ENCODE measurements around the gene BAHCC1.

The BAHCC1 gene

DNA sequence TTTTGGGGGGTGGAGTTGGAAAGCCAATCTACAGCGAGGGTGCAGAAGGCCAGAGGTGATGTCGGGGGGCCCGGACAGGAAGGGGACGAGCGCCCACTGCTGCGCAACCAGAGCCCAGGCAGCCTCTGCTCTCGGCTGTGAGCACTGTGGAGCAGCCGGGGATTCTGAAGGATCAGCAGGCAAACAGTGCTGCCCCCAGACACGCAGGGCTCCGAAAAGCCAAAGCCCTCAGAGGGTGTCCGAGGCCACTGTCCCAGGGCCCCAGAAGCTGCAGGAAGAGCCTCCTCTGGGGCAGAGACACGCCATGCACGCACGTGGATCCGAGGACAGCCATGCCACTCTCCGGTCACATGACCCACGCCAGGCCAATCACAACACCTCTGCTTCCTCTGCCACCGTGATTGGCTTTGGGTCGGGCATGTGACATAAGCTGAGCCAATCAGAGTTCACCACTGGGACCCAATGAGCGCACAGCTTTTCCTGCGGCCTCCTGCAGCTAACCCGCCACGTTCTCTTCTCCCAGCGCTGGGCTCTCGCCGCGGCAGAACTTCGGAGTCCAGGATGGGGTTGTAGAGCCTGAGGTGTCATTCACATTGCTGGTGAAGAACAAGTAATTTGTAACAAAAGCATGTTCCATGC is 76.7 kb downstream of the BAHCC1 start:
- in situ Hi-C loops (cut with MboI; ENCODE audit: low sequenced_read_pairs), result no loop called here

DNA sequence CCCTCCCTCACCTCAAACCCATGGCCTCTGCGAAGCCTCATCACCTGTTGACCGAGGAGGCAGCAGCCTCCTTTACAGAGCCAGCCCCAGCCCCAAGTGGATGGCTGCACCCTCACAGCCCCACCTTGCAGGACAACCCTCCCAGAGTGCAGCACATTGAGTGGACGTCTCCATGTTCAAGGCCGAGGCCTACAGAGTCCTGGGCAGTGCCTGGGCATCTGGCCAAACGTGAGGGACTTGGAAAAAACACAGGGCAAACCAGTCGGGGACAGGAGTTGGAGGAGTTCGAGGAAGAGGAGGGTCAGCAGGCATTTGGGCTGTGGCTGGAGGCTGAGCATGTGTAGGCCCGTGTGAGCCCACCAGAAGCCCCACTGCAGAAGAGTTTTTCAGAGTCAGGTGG is 77.8 kb downstream of the BAHCC1 start:
- in situ Hi-C loops (cut with MboI; ENCODE audit: low sequenced_read_pairs), result no loop called here

DNA sequence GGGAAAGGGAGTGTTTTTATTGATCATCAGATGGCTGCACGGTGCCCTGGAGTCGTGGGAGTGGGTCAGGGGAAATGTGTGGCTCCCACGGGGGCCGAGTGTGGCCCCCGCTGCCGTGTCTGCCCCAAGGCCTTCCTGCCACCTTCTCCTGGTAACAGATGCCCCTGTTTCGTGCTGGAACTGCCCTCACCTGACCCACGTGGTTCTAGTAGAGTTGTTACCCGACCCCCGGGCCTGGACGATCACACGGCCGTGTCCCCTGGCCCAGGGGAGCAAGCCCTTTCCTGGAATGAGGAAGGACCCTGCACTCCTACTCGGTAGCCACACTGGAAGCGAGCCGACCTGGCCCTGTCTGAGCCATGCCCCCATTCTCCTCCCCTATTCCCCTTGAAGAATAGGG is 79.7 kb downstream of the BAHCC1 start:
- in situ Hi-C loops (cut with MboI; ENCODE audit: low sequenced_read_pairs), result no loop called here

DNA sequence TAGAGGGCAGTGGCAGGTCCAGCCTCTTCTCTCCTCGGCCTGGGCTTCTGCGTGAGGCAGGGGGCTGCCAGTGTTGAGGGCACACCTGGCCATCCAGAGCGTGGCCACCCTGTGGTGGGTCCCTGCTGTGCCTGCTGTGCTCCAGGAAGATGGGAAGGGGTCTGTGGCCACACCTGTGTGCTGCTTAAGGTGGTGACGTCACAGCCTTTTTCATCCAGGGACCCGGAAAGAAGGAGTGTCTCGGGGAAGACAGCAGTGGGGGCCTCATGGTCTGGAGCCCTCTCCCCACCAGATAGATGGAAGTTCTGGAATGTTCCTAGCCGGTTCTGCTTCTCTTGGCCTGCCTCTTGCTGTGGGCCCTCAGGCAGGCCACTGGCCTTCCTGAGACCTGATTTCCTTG is 80.8 kb downstream of the BAHCC1 start:
- in situ Hi-C loops (cut with MboI; ENCODE audit: low sequenced_read_pairs), result no loop called here

DNA sequence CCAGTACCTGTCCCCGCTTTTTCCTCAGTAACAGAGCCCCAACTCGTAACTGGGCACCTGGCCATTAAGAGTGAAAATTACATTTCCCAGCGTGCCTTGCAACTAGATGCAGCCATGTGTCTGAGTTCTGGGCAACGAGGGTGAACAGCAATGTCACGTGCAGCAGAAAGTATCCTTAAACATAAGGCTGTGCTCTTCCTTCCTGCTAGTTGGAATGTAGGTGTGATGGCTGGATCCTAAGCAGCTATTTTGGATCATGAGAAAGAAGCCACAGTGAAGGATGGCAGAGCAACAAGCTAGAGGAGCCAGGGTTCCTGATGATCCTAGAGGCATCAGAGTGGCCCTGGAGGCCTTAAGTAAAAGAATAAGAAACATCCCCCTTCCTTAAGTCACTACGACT is 81.4 kb downstream of the BAHCC1 start:
- in situ Hi-C loops (cut with MboI; ENCODE audit: low sequenced_read_pairs), result no loop called here

DNA sequence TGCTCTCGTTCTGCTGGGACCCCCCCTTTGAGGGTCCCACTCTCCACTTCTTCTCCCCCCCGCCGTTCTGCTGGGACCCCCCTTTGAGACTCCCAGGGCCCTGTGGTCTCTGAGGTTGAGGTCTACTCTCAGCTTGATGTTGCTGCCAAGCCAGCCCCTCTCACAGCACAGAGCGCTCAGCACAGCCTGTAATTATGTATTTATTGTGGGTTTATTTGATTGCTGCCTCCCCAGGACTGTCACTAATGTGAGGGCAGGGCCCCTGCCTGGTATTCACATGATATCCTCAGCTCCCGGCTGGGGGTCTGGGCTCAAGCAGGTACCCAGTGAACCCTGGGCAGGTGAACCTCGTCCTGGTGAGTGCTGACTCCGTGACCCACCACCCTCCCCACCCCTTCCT is 81.9 kb downstream of the BAHCC1 start:
- in situ Hi-C loops (cut with MboI; ENCODE audit: low sequenced_read_pairs), result no loop called here

DNA sequence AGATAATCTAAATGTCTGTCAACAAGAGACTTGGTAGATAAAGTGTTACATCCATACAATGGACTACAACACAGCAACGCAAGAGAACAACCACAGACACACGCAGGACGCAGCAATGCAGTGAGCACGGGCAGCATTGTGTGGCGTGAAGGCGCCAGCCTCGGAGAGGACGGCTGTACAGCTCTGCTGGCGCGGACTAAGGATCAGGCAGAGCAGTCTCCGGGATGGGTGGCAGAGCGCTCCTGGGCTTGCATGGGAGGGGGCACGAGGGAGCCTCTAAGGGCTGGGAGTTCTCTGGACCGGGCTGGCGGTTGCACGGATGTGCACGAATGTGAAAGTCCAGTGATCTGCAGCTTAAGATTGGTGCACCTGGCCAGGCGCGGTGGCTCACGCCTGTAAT is 82.9 kb downstream of the BAHCC1 start:
- in situ Hi-C loops (cut with MboI; ENCODE audit: low sequenced_read_pairs), result no loop called here

DNA sequence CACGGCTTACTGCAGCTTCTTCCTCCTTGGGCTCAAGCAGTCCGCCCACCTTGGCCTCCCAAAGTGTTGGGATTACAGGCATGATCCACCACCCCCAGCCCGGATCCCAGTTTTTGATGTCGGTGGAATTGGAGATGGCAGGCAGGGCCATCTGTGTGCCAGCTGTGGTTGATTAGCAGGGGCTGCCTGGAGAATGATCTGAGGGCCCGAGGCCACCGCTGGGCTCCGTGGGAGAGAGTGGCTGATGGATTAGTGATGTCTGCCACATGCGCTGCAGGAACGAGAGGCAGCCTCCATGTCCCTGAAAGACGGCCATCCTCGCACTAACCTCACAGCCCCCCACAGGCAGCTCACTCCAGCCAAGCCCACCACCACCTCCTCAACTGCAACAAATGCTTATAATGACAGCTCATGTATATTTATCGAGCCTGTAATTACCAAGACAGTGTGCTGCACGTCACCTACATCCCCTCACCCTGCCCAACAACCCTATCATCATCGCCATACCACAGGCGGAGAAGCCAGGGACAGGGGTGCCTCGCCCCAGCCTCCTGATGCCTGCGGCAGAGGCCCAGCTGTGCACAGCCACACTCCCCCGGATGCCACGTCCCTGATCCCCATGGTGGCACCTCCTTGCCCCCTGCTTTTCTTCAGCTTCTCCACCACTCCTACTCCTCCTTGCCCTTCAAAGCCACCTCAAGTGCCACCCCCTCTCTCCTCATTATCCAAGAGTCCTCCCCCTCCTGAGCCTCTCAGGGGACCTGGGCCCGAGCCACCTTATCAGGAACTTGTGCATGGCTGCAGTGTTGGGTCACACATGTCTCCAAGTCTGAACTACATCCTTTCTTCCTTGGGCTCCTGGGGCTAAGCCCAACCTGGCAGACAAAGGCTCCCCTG is 84.2 kb downstream of the BAHCC1 start:
- in situ Hi-C loops (cut with MboI; ENCODE audit: low sequenced_read_pairs), result no loop called here

DNA sequence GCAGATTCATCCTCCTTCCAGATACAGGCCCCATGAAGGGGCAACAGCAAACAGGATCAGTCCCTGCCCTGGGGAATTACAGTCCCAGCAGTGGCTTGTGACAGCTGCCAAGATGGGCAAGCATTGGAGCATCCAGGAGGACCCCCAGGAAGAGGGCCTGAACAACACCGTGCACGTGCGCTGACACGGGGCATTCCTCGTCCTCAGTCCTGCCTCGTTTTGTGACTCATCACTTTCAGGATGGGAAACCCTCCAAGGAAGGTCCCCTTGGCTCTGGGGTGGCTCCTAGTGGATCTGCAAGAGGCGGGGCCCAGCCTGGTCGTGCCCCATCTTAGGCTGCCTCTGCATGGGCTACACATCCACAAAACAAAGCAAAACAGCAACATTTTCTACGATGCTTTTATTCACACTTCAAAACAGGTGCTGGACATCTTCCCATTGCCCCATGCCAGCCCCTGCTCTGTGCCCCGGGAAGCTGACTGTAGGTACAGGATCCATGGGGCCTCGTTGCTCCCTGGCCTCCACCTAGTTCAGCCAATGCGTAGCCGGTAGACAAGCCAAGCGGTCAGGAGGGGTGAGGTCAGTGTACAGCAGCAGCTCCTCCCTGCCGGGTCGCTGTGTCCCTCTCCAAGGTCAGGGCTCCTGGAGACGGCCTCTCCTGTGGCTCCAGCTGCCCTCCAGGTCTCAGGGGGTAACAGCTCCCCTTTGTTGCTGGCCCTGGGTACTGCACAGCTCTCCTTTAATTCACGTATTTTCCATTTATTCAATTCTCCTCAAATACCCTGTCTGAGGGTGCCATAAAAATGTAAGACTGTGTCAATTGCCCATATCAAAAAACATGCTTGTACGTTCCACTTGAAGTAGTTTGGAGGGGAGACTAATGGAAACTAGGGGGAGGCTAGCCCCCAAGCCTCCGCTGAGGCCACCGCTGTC is 85.1 kb downstream of the BAHCC1 start:
- in situ Hi-C loops (cut with MboI; ENCODE audit: low sequenced_read_pairs), result no loop called here

DNA sequence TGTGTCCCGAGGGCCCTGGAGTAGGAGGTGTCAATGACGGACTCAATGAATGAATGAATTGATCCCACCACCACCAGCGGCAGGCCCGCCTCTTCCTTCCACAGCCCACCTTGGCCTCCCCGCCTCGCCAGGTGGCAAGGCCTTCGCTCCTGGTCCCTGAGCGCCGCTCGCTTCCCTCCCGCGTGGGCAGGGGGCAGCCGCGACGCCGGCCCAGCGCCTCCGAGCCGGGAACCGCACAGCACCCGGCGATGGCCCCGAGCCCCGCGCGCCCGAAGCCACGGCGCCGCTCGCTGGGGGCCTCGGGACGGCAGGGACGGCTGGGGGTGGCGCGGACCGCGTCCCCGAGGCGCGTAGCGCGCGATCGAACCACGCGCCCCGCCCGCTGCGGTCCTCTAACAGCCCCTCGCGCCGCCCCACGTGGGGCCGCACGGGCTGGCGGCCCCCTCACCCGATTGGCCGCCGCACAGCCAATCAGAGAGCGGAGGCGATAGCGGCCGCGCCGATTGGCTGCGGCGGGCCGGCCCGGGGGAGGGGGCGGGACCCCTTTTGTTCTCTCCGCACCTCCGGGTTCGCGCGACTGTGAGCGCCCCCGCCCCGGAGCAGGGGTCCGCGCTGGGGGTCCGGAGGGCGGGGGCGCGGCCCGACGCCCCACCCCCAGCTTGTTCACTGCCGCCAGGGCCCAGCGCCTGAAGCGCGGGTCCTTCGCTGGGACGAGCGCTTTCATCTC is 86.0 kb downstream of the BAHCC1 start:
- in situ Hi-C loops (cut with MboI; ENCODE audit: low sequenced_read_pairs), result no loop called here

DNA sequence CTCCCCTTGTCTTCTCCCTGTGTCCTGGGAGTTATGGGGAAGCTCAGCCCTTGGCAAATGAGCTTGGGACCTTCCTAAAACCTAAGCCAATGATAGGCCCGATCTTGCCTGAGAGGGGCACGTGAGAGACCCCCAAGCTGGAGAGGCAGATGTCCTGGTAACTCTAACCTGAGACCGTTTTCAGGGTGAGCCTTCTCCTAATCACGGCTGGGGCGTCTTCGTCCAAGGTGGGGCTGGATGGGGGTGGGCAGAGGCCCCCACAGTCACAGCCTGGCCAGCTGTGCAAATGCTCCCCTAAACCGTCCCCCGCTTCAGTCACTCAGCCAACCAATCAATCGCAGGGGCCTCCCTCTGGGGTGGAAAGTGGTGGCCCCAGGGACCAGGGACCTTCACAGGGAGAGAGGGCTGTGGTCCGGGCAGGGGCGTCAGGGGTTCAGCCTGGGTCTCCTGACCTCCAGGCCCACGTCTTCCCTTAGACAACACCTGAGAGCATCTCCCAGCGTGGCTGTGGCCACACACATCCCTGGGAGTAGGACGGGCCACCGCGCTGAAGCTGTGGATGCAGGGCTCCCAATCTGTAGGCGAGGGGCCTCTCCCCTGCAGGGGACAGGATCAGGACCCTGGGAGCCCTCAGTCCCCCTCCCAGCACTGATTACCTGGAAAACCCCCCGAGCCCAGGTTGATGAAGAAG is 86.7 kb downstream of the BAHCC1 start:
- in situ Hi-C loops (cut with MboI; ENCODE audit: low sequenced_read_pairs), result no loop called here

DNA sequence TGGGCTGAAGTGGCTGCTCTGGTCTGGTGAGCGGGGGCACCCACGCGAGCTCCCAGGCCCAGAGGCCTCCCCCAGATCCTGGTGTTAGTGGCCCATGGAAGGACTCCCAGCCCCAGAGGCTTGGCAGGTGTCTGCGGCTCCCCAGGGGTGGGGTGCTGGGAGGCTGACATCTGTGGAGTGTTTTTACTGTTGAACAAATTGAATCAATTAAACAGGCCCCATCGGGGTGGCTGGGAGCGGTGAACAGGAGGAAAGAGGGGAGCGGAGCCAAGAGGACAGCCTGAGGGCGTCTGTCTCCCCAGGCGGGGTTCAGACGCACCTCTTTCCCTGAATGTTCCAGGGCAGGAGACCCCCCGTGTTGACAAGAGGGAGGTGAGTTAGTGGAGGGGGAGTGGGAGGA is 87.4 kb downstream of the BAHCC1 start:
- in situ Hi-C loops (cut with MboI; ENCODE audit: low sequenced_read_pairs), result no loop called here

DNA sequence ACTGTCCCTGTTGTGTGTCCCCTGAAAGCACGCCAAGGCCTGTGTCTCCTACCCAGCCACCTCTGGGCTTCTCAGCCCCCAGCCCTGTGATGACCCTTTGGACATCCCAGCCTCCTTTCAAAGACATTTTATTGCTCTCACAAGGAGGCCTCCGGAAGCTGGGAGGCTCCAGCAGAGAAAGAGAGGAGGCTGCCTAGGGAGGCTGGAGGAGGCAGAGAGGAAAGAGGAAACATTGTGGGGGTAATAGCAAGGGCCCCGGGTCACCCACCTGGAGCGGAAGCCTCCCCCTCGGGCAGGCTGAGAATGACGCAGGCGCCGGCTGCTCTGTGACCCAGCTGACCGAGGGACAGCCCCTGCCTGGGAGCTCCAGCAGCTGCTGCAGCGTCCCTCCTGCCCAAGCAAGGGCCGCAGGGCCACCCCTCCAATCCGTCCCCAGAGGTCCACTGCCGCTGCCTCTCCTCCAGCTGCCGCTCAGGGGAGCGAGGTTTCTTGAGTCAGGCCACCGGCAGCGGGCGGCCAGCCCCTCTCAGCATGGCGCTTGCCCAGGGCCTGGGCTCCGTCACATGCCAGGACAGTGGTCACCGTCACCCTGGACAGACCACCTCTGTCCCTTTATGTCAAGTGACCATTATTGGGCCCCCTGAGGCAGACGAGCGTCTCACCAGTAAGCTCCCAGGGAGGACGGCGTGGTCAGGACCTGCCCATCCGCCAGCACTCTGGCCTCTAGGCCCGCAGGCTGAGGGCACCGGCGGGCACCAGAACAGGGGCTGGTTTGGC is 88.0 kb downstream of the BAHCC1 start:
- in situ Hi-C loops (cut with MboI; ENCODE audit: low sequenced_read_pairs), result no loop called here

DNA sequence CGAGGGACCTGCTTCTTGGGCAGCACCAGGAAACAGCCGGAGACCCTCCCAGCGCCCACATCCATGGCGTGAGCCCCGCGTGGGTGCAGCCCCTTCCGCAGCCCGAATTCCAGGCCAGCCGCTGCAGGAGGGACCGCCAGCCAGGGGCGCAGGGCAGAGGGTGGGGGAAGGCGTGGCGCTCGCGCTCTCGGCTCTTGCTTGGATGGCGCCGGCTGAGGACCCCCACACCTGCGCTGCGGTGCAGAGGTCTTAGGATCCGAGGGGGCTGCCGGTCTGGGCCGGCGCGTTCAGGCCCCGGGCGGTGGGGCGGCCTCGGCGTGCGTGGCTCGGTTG is 88.6 kb downstream of the BAHCC1 start:
- in situ Hi-C loops (cut with MboI; ENCODE audit: low sequenced_read_pairs), result no loop called here

DNA sequence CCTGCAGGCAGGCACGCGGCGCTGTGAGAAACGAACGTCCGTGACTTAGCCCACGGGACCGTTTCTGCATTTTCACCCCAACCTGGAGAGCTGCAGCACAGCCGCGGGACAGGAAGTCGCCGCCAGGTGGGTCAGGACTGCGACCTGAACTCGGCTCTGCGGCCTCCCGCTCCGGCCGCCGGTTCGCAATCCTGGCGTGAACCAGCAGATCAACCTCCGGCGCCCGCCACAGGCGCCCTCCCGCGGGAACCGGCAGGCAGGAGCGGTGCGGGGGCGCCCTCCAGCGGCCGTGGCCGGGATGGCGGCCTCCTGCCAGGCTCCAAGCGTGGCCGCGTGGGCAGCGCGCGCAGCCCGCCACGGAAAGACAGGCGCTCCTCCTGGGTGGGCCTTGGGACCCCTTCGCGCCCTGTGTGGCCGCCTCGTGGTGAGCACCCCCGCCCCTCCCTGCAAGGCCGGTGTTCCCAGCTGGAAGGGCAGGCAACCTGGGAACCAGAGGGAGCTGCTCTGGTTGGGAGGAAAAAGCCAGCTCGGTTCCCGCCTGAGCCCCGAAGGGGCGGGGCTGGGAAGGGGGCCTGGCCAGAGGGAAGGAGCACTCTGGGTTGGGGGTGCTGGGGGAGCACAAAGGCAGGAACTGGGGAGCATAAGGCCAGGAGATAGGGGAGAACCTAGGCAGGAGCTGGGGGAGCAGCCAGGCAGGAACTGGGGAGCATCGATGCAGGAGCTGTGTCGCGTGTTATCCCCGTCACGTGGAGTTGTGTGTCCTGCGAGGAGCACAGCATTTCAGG is 89.1 kb downstream of the BAHCC1 start:
- in situ Hi-C loops (cut with MboI; ENCODE audit: low sequenced_read_pairs), result no loop called here

DNA sequence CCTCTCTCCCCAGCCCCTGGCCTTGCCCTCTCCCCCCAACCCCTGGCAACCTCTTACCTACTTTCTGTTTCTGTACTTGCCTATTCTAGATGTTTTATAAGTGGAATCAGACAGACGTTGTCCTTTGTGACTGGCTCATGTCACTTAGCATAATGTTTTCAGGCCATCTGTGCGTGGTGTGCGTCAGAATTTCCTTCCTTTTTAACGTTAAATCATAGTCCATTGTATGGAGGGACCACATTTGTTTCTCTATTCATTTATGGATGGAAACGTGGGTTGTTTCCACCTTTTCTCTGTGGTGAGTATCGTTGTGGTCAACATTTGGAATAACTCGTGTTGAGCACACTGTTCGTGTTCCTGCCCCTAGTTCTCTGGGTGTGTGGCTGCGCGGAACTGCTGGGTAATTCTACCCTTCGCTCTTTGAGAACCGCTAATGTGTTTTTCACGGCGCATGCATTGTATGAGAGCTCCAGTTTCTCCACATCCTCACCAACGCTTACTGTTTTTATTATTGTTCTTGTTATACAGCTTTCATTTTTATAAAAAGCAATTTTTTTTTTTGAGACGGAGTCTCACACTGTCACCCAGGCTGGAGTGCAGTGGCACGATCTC is 91.0 kb downstream of the BAHCC1 start:
- in situ Hi-C loops (cut with MboI; ENCODE audit: low sequenced_read_pairs), result no loop called here

DNA sequence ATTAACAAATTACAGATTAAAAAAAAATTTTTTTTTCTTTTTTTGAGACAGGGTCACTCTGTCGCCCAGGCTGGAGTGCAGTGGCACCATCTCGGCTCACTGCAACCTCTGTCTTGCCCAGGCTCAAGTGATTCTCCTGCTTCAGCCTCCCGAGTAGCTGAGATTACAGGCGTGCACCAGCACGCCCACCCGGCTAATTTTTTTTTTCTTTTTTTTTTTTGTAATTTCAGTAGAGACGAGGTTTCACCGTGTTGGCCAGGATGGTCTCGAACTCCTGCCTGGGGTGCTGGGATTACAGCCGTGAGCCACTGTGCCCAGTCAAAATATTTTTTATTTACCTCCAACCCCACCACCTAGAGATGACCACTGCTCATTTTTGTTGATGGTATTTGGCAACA is 91.8 kb downstream of the BAHCC1 start:
- in situ Hi-C loops (cut with MboI; ENCODE audit: low sequenced_read_pairs), result no loop called here

DNA sequence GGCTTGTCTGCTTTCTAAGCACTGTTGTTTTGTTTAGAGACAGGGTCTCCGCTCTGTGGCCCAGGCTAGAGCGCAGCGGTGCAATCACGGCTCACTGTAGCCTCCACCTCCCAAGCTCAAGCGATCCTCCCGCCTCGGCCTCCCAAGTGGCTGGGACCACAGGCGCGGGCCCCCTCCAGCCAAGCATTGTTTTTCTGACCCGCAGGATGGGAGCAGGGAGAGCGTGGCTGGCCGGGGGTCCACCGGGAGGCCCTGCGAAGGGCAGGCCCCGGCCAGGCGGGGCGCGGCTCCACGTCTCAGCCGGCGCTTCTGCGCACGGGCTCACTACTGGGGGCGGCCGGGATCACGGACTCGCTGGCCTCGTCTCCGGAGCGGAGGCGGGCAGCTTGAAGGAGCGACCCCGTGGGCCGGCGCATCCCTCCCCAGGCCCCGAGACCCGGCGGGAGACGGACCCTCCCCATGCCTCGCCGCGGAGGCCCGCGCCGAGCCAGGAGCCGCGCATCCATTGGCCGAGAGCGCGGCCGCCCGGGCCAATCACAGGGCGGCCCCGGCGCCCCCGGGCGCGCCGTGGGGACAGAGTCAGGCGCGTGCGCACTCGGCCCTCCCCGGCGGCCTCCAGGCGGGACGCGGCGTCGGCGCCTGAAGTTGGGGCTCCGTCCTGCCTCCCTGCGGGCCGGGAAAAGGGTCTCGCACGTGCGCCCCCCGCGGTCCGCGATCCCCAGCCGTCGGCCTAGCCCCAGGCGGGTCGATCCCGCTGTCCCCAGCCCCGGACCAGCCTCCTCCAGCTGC is 92.4 kb downstream of the BAHCC1 start:
- in situ Hi-C loops (cut with MboI; ENCODE audit: low sequenced_read_pairs), result no loop called here
